Measurements from ENCODE around the gene PCGF5. TPM values are rescaled to one million over a fixed set of nuclear protein-coding genes. Genes with fewer than 3 reads are reported as not detected.

The PCGF5 gene
- total RNA-seq, 1 experiment from 2014 or later: 25.8 TPM

DNA sequence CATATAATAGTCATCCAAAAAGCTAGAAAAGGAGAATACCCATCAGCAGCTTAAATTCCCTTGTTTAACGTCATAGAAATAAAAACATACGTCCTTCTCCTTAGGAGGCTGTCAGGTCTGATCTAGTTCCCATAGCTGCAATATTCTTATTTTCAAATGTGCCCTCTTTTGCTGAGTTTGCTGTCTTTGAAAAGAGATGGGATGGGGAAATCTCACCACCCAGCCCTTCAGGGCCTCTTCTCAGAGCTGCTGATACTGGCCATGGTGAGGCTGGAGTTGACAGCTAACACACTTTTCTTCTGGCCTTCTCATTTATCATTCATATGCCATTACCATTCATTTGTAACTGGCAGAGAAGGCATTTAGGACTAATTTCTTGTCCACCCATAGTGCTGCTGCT is 5.1 kb upstream of the PCGF5 start:
- ChIA-PET CTCF (no interaction called here), POLR2A (no interaction called here)
- H3K27ac Mint-ChIP-seq (ENCODE audit: low read depth, unreplicated experiment): no peak overlapping the region
- TF ChIP-seq, protein P1, sequence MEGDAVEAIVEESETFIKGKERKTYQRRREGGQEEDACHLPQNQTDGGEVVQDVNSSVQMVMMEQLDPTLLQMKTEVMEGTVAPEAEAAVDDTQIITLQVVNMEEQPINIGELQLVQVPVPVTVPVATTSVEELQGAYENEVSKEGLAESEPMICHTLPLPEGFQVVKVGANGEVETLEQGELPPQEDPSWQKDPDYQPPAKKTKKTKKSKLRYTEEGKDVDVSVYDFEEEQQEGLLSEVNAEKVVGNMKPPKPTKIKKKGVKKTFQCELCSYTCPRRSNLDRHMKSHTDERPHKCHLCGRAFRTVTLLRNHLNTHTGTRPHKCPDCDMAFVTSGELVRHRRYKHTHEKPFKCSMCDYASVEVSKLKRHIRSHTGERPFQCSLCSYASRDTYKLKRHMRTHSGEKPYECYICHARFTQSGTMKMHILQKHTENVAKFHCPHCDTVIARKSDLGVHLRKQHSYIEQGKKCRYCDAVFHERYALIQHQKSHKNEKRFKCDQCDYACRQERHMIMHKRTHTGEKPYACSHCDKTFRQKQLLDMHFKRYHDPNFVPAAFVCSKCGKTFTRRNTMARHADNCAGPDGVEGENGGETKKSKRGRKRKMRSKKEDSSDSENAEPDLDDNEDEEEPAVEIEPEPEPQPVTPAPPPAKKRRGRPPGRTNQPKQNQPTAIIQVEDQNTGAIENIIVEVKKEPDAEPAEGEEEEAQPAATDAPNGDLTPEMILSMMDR (IDR thresholded peaks at IDR 0.05; ENCODE audit: unreplicated experiment): no peak
- BruUV-seq (replicated peaks): no TSS peak
- H3K4me3 Mint-ChIP-seq (ENCODE audit: unreplicated experiment): no peak overlapping the region
- no peaks in the 10 kb centered on the region for H3K27me3 Mint-ChIP-seq (ENCODE audit: insufficient read depth, unreplicated experiment)
- H3K4me1 Mint-ChIP-seq (ENCODE audit: insufficient read depth, unreplicated experiment): no peaks in the 10 kb centered on the region
- DNase-seq (ENCODE audit: unreplicated experiment): no peak
- H3K36me3 Mint-ChIP-seq (ENCODE audit: insufficient read depth, unreplicated experiment): no peaks in the 10 kb centered on the region
- no peaks in the 10 kb centered on the region for H3K9me3 Mint-ChIP-seq (ENCODE audit: unreplicated experiment)
- intact Hi-C loops (cut with micrococcal nuclease): no loop called here

DNA sequence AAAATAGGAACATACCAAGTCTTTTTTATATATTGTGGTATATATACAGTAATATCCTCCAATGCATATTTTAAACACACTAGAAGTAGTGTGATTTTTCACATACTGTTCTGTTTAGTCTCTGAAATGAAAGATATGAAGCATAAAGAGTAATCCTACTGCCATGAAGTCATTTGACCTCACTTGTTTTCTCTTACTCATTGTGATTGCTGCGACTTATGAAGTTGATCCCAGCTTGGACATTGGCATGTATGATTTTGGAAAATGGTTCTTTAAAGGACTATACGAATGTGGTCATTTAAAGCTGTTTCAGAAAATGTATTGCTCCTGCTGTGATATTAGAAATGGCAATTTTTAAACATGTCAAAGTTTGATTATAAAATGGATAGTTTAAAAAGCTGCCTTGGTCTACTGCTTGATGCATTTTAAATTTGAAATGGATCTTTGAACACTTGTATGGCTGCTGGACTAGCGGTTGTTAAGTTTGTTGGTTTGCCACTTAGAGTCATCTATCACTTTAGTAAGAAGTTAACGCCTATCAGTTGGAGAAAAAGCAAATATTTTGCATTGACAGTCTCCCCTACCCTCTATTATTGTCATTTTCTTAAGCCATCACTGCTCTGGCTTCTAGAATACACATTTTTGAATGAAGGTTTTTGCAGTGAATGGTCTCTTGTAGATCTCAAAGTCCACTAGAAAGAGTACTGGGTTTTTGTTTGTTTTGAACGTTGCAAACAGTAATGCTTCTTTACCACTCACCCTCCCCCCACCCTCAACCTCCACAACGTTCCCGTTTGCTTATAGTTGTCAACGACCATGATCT is 881 bp upstream of the PCGF5 start:
- no TSS peak for BruUV-seq (replicated peaks)
- TF ChIP-seq, protein P1 (IDR thresholded peaks at IDR 0.05; ENCODE audit: unreplicated experiment): no peak
- Mint-ChIP-seq H3K36me3 (ENCODE audit: insufficient read depth, unreplicated experiment) (peaks cover 14% of the 10 kb centered on the region), H3K27ac (ENCODE audit: low read depth, unreplicated experiment) (no peak overlapping the region), H3K4me3 (ENCODE audit: unreplicated experiment) (peak overlapping the region; percentile 79), H3K4me1 (ENCODE audit: insufficient read depth, unreplicated experiment) (peaks cover 22% of the 10 kb centered on the region), H3K27me3 (ENCODE audit: insufficient read depth, unreplicated experiment) (no peaks in the 10 kb centered on the region), H3K9me3 (ENCODE audit: unreplicated experiment) (no peaks in the 10 kb centered on the region)
- POLR2A ChIA-PET: interaction anchor here (1.2 to 2.5 kb wide), 5 partner anchors 10 to 58 kb away, joined by 3 to 8 read pairs (median 5); no protein-coding TSS in a partner anchor
- DNase-seq (ENCODE audit: unreplicated experiment): no peak
- CTCF ChIA-PET: interaction anchor here (0.5 to 2.7 kb wide), 4 partner anchors 32 to 221 kb away, joined by 3 to 5 read pairs (median 3); no protein-coding TSS in a partner anchor
- intact Hi-C loops (cut with micrococcal nuclease): loop anchor here (1.0 kb wide), 1 partner anchor 56 kb away; no protein-coding TSS in a partner anchor

DNA sequence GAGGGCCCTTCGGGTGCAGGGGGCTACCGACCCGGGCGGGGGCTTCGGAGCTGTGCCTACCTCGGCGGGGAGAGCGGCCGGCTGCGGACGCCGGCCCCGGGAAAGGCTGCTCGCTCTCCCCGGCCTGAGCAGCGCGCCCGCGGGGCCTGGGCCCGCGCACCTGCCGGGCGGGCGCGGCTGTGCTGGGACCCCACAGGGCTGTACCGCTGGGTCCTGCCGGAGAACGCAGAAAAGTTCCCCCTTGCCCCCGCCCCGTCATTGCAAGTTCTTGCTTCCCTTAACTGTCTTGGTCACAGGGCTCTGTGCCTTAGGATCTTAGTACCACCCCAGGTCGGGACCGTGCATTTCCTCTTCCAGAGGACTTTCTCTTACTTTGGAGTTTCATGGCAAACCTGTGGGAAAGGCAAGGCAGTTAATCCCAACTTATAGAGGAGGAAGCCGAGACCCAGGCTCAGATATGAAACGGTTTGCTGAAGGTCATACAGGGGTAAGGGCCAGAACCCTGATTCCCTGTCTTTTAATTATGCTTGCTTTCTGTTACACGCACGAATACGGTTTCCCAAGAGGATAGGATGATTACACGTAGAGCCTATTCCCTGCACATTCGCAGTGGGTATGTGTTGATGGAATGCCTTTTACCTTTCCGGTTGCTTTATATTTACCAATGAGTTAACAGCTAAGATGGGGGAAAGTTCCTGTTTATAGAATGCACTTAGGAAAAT is 652 bp downstream of the PCGF5 start:
- peaks cover 14% of the 10 kb centered on the region for H3K36me3 Mint-ChIP-seq (ENCODE audit: insufficient read depth, unreplicated experiment)
- peaks cover 22% of the 10 kb centered on the region for H3K4me1 Mint-ChIP-seq (ENCODE audit: insufficient read depth, unreplicated experiment)
- TSS peak; percentile 26 for BruUV-seq (replicated peaks)
- ChIA-PET CTCF (interaction anchor here (2.7 kb wide), 1 partner anchor 132 kb away, joined by 5 read pairs; no protein-coding TSS in a partner anchor), POLR2A (interaction anchor here (0.7 to 2.5 kb wide), 9 partner anchors 10 to 346 kb away, joined by 3 to 8 read pairs (median 3); no protein-coding TSS in a partner anchor)
- no peaks in the 10 kb centered on the region for H3K27me3 Mint-ChIP-seq (ENCODE audit: insufficient read depth, unreplicated experiment)
- TF ChIP-seq, protein P1 (IDR thresholded peaks at IDR 0.05; ENCODE audit: unreplicated experiment): no peak
- peak overlapping the region; percentile 80 for H3K27ac Mint-ChIP-seq (ENCODE audit: low read depth, unreplicated experiment)
- peak overlapping the region; percentile 79 for H3K4me3 Mint-ChIP-seq (ENCODE audit: unreplicated experiment)
- peak; percentile 38 for DNase-seq (ENCODE audit: unreplicated experiment)
- intact Hi-C loops (cut with micrococcal nuclease): loop anchor here (1.0 kb wide), 1 partner anchor 58 kb away; no protein-coding TSS in a partner anchor
- H3K9me3 Mint-ChIP-seq (ENCODE audit: unreplicated experiment): no peaks in the 10 kb centered on the region

DNA sequence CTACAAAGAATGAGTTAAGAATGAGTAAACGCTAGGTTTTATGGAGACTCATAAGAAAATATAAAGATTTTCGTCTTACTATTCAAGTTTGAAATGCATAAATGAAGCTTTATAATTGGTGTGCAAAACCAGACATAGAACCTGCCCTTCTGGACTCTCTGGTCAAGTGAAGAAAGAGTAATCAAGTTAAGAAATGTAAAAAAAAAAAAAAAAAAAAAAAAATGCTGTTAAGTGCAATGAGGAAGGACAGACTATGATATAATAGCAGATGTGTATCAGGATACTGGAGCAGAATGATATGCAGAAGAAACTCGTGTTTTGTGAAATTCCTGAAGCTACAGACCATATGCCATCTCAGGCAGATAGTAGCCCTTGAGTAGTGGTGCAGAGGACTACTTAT is 5.6 kb downstream of the PCGF5 start:
- ChIA-PET POLR2A (interaction anchor here (0.5 to 0.8 kb wide), 3 partner anchors 13 to 325 kb away, joined by 3 to 4 read pairs (median 4); no protein-coding TSS in a partner anchor), CTCF (interaction anchor here (1.0 kb wide), 1 partner anchor 138 kb away, joined by 4 read pairs; no protein-coding TSS in a partner anchor)
- DNase-seq (ENCODE audit: unreplicated experiment): no peak
- Mint-ChIP-seq H3K27ac (ENCODE audit: low read depth, unreplicated experiment) (no peak overlapping the region), H3K27me3 (ENCODE audit: insufficient read depth, unreplicated experiment) (no peaks in the 10 kb centered on the region), H3K4me1 (ENCODE audit: insufficient read depth, unreplicated experiment) (peaks cover 22% of the 10 kb centered on the region), H3K4me3 (ENCODE audit: unreplicated experiment) (no peak overlapping the region), H3K36me3 (ENCODE audit: insufficient read depth, unreplicated experiment) (peaks cover 21% of the 10 kb centered on the region), H3K9me3 (ENCODE audit: unreplicated experiment) (no peaks in the 10 kb centered on the region)
- TF ChIP-seq, protein P1 (IDR thresholded peaks at IDR 0.05; ENCODE audit: unreplicated experiment): no peak
- intact Hi-C loops (cut with micrococcal nuclease): no loop called here
- no TSS peak for BruUV-seq (replicated peaks)
